Activated effector memory CD4-positive, alpha-beta T cell treated with anti-CD3 and anti-CD28 coated beads, Interleukin-2, amount 50 U/mL, for 16 hours (primary cell): ENCODE measurements around the gene RANGRF.

ENCODE experiments used
- DNase-seq: peaks from one replicate; pipeline ENCODE4 v3.0.0-alpha.2; 2020

Gene RANGRF

DNA sequence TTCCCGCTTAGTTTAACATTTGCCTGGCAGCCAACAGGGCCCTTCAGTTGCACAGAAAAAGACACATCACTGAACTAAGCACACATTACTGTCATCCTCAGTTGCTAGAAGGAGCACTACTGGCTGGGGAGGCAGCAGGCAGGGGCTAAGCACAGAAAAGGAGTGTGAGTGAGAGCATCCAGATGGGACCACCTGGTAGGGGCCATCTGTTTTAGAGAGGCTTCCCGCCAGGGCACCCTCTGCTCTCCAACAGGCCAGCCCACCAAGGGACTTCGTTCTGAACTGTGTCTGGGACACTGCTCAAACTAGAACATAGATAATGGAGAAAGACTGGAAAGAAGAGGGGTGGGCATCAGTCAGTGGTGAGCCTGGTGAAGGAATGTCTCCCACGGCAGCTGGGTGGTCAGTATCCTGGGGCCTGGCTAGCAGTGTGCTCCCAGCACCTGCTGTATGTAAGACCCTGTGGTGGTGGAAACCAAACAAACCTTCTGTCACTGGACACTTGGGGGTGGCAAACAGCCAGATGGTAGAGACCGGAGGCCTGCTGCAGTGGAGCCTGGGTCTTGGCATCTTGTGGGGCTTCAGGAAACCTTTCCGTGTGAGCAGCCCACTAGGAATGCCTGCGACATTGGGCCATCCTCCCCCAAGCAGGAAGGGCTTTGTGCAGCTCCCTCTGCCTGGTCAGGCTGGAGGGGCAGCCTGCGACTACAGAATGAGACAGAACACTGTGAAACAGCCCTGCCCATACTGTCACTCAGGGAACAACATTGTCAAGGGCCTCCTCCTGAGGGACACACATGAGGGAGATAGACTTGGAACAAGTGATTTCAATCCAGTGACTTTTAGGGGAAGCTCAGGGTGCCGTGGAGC lies 12.8 kb upstream of the RANGRF start:
- no peak for DNase-seq

DNA sequence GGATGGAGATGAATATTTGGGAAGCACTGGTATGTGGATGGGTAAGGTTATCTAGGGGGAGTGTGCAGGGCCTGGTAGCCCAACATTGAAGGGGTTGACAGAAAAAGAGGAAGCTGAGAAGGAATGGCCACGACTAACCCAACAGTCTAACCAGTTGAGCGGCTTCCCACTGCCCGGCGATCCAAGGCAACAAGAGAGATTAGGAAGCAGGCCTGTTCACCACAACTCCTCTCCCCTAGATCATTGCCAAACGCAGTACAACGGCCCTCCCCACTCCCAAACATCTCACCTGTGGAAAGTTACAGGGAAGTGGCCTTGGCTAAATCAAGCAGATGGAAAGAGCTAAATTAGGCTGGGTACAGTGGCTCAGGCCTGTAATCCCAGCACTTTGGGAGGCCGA lies 11.2 kb upstream of the RANGRF start:
- DNase-seq, result no peak

DNA sequence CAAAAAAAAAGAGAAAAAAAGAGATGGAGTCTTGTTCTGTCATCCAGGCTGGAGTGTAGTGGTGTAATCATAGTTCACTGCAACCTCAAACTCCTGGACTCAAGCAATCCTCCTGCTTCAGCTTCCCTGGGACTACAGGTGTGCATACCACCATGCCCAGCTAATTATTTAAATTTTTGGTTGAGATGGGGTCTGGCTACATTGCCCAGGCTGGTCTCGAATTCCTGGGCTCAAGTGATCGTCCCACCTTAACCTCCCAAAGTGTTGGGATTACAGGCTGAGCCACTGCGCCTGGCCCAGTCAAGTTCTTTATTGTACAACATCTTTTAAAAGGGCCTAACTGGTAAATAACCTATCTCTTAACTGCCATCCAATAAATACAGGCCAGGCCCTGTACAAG lies 6.1 kb upstream of the RANGRF start:
- no peak for DNase-seq

DNA sequence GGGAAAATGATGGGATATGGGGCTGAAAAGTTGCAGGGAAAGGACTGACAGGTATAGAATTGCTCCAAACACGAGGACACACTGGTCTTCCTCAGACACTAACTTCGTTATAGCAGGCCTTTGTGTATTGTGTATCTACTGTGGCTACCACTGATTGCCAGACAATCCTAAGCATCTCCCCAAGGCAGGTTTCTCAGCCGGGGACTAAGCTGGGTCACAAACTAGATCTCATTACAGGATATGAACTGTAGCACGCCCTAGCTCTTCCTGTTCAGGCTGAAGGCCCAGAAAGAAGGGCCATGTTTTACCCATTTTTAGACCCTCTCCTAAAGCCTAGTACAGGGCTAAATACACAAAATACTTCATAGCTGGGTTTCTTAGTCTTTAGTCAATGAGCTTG lies 5.1 kb upstream of the RANGRF start:
- no peak for DNase-seq

DNA sequence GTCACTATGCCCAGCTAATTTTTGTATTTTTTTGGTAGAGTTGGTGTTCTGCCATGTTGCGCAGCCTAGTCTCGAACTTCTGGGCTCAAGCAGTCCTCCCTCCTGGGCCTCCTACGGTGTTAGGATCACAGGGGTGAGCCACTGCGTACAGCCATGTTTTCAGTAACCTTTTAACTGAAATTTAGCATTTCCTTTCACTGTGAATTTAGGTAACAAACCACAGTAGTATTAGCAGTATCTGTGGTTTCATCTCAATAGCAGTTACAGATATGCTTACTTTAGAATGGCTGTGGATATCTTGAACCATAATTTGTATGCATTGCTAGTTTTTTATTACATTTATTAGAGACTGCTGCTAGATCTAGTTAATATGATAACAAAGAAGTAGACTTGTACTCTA lies 4.3 kb upstream of the RANGRF start:
- DNase-seq, result no peak

DNA sequence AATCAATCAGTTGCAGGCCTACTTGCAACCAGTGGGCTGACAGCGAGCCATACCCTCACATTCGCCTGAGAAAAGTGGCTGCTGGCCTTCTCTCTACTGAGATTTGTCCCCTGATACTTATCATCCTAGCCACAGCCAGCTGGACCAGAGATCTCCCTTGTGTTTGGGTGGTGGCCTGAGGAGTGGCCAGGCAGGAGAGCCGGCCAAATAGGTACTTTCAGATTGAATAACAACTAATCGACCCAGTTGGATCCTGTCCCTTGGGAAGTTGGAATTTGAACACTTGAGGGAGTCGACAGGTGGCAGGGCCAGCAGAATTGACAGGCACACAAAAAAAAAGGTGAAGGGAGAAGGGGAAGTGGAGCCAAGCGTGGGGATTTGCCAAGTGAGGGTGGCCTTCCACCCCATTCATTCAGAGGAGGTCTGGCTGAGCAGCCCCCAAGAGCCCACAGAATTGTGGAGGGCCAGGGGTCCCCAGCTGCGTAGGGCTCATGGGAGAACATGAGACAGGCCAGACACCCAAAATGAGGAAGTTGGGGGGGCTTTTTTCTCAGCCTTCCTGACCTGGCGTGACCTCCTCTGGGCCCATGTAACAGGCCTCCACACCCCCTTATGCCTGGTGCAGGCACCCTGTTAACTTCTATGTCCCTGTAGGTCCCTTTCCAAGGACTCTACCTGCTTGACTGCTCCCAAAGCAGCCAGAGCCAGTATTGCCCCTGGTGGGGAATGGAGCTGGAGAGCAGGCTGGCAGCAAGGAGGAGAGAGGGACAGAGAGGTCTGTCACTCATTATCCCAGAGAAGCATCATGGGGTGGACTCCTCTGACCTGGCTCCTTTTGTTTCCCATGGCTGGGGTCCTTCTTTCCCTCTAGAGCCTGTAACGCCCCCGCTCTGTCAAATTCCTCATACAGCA lies 2.9 kb upstream of the RANGRF start:
- DNase-seq, result no peak

DNA sequence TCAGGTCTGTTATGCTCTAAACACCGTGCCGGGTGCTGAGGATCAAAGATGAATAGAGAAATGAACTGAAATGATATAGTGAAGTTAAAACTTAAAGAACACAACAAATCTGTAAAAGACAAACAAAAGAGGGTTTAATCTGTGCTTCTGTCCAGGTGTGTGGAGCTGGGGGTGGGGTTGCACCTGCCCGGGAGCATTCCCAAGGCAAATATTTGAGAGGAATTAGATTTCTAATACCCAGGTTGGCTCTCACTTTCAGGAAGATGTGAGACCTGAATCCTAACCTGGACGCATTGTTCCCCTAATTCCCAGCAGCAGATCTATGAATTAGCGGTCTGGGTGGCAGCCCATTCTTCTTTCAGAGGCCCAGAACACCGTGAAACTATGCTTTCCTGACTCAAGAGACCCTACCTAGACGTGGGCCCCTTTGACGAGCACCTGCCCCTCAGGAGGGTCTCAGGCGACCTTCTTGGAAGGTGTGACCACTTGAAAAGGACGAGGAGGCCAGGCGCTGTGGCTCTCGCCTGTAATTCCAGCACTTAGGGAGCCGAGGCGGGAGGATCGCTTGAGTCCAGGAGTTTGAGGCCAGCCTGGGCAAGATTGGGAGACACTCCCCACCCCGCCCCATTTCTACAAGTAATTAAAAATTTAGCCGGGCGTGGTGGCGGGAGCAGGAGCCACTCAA lies 677 bp upstream of the RANGRF start:
- DNase-seq, result no peak

DNA sequence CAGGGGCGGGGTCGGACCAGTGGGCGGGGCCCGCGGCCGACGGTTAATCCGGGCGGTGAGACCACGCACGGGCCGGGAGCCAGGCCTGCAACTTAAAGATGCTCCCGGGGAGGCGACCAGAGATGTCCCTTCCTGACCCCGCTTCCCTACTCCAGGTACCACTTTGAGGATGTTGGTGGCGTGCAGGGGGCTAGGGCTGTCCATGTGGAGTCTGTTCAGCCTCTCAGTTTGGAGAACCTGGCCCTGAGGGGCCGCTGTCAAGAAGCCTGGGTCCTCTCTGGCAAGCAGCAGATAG lies 580 bp downstream of the RANGRF start:
- DNase-seq, result no peak

DNA sequence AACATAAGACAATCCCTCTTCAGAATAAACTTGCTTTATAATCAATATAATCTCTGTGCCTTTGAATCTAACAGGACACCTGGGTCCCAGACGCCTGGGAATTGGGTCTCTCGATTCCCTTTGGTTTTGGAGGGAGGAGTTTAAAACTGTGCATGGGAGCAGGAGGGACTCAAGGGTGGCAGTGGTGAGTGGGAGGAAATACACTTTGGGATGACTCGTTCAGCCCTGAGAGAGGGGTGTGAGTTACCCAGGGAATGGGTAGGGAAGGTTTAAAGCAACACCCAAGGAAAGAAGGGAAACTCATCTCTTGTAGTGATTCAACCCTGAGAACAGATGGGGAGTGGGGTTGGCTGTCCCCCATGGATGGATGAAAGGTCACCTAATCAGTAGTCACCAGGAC lies 1.6 kb downstream of the RANGRF start:
- DNase-seq, result no peak

DNA sequence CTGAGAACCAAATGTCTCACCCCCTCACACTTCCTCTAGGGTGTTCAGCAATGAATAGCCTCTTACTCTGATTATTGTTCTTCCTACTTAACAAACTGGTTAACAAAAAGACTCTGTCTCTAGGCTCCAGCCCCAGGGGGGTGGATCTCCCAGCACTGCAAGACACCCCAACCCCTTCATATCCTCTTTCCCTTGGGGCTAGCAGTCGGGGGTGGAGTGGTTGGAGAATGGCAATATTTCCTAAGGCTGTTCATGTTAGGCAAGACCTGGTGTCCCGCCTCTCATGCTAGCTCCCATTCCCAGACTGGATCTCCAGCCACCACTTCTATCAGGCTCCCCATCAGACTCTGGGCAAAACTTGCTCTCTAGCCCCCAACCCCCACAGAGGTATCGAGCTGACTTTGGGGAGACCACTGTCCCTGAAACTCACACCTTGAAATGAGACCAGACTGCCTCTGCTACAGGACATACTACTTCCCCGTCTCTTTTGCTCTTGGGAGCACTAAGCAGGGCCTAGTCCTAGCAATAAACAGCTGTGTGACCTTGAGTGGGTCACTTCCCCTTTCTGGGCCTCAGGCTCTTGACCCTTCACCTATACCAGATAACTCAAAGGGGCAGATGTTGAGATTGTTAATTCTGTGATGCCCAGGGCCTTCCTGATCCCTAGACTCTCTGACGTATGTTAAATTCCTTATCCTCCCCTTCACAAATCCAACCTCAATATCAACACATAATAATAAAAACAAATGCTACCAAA lies 4.3 kb downstream of the RANGRF start:
- no peak for DNase-seq

DNA sequence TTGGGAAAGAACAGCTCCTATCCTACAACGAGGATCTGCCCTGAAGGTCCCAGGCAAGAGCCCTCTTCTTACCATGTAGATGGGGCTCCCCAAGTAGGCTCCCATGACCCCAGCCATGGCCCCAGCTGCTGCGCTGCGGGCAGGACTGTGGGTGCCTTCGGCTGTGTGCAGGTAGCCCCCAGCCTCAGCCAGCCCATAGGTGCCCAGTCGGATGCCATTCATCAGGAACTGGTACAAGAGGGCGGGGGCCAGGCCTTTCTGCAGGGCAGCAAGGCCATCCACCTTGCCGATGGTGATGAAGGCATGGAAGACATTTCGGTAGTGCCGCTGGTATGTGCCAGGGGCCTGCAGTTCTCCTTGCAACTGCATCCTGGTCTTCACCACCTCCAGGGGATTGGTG lies 5.9 kb downstream of the RANGRF start:
- no peak for DNase-seq

DNA sequence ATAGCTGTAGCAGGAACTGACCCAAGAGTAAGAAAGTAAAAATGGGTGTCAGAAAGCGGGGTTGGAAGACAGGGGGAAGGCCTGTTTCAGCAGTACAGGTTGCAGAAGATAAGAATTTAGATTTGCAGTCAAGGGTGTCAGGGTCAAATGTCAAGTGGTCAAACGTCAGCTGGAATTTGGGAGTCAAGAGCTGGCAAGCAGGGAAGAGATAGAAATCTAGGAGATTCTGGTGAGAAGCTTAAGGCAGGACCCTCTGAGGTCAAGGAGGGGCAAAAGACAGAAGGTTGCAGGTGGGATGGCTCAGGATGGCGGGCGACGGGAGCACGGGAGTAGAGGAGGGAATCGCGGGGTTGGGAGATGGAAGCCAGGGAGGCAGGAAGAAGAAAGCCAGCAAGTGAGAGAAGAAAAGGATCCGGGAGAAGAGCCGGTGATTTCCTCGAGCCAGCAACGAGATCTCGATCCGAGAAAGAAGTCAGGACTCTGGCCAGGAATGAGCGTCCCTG lies 6.4 kb downstream of the RANGRF start:
- no peak for DNase-seq

DNA sequence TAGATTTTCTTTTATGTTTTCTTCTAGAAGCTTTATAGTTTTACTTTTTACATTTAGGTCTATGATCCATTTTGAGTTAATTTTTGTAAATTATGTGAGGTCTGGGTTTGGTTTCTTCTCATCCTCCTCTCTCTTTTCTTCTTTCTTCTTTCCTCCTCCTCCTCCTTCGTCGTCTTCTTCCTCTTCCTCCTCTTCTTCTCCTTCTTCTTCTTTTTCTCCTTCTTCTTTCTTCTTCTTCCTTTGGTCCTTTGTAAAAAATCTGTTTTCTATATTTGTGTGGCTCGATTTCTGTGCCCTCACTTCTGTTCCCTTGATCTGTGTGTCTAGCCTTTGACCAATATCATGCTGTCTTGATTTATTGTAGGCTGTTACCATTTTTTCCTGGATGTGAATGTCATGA lies 11.8 kb downstream of the RANGRF start:
- no peak for DNase-seq

DNA sequence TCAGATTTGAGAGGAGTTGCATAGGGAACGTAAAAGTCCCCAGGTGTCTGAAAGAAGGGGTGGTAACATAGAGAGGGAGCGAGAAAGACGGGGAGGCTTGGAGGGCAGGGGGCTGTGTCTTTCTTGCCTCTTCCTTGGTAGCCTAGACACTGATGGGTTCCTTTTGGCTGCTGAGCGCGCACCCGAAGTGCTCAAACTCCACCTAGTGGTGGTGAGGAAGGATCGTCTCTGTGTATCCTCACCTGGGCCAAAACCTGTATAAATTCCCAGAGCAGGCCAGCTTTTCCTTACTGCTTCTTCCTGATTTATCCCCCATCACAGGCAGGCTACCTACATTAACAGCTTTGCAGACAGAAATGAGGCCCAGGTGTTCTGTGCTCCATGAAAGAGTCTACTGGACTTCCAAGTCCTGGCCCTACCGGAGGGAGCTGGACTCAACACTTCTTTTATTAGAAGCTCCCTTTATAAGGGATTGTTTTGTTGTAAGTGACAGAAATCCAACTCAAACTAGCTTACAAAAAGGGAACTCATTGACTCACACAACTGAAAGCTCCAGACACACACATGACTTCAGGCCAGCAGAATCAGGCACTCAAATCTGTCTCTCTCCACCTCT lies 12.3 kb downstream of the RANGRF start:
- DNase-seq, result peak; percentile 85

DNA sequence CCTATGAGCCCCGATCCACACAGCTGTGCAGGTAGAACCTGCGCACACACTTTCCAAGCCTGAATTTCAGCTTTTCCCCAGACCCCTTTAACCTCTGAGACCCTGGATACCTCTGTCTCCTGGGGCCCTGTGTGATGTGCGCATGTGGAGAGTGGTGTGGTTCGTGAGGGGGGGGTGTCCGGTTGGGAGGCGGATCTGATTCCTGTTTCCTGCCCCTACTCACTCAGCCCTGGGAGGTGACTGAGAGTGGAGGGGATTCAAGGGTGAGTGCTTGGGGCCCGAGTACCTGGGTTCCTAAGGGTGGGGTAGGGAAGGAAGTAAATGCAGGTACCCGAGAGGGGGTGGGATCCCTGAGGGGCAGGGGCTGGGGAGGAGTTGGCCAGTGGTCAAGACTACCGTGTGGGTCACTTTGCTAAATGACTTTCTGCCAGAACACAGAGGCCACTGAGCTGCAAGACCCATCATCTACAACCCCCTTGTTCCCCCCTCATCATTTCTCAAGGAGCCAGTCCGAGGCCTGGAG lies 22.2 kb downstream of the RANGRF start:
- no peak for DNase-seq

DNA sequence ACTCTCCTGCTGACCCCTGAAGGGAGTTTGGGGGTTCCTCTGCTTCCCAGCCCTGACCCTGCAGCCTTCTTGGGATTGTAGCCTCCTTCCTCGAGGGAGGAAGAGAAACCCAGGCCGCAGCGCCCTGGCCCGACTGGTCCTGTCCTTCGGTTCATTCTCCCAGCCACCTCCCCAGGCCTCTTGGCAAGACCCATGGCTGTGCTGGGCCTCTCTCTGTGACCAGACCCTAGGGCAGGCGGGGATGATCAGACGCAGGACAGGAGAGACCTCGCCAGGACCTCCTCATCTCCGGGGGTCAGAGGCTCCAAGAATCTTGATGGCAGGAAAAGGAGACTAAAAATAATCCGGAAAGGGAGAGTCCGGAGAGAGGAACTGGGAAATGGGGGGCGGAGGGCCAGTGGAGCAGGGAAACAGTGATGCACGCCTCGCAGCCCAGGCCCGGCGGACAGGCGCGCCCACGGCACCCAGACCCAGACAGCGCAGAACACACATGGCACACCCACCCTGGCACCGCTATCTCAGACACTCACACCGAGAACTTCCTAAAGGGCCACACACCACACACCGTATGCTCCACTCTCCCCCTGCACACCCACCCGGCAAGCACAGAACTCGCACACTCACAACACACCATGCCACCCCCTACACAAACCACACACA lies 22.8 kb downstream of the RANGRF start:
- no peak for DNase-seq

DNA sequence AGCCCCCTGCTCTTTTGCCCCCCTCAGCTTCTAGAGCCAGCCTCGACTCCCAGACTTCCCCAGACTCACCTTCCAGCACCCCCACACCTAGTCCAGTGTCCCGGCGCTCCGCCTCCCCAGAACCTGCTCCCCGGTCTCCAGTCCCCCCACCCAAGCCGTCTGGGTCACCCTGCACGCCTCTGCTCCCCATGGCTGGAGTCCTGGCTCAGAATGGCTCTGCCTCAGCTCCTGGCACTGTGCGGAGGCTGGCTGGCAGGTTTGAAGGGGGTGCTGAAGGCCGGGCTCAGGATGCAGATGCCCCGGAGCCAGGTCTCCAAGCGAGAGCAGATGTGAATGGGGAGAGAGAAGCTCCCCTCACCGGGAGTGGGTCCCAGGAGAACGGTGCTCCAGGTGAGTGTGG lies 23.8 kb downstream of the RANGRF start:
- DNase-seq, result no peak

DNA sequence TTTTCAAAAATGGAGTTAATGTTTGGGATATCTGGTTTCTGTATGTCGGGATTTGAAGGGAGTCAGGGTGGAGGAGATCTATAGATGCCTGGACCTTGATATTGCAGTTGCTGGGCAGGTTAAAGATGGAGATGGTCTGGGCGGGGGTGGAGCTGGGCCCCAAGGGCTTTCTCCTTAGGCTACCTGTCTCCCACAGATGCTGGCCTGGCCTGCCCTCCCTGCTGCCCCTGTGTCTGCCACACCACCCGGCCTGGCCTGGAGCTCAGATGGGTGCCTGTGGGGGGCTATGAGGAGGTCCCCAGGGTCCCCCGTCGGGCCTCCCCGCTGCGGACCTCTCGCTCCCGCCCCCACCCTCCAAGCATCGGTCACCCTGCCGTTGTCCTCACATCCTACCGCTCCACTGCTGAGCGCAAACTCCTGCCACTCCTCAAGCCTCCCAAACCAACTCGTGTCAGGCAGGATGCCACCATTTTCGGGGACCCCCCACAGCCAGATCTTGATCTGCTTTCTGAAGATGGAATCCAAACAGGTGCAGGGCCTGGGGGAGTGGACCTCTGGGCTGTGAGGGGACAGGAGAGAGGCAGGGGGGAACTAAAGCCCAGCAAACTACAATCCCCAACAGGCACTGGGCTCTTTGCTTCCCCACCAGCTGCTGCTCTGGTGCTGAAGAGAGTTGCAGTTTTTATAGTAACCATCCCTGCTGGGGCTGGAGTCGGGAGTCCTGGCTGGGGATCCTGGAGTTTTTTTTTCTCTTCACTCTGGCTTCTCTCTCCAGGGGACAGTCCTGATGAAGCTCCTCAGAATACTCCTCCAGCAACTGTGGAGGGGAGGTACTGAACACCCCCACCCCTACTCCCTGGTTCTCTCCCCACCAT lies 24.5 kb downstream of the RANGRF start:
- DNase-seq, result no peak

DNA sequence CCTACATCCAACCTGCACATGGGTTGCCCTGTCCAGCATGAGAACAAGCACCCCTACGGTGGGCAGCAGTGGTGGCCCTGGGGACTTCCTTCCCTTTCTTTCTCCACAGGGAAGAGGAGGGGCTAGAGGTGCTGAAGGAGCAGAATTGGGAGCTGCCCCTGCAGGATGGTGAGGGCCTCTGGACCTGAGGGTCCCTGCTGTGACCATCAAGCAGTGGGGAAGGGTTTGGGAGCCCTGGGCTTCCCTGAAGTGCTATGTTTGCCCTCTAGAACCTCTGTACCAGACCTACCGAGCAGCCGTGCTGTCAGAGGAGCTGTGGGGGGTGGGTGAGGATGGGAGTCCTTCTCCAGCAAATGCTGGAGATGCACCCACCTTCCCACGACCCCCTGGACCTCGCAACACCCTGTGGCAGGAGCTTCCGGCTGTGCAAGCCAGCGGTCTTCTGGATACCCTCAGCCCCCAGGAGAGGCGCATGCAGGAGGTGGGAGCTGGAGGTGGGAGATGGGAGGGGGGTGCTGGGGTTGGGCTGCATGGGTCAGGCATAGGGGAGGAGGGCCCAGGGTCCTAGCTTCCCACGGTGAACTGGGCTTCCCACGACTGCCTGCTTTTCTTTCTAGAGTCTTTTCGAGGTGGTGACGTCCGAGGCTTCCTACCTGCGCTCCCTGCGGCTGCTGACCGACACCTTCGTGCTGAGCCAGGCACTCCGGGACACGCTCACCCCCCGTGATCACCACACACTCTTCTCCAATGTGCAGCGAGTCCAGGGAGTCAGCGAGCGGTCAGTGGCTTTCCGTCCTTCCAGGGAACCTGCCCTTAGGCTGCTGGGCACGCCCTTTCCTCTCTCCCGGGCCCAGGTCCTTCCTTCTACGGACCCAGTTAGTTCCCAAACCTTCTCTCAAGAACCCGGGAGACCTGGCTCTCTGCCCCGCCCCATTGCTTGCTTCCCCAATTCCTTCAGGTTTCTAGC lies 26.6 kb downstream of the RANGRF start:
- DNase-seq, result no peak
